CD14-positive monocyte (primary cell): ENCODE data around the gene IVD. TPM values are rescaled to one million over a fixed set of nuclear protein-coding genes. Genes with fewer than 3 reads are reported as not detected.
A peak's percentile ranks its signal among the peaks of the same experiment; 100 is the strongest.

Experiments
- DNase-seq, 3 donors: peaks; one replicate each; pipeline ENCODE4 v3.0.0-alpha.2; 2011 to 2022
- H2AFZ ChIP-seq: 2 replicates; pipeline ENCODE4 v1.6.0; 2012; ENCODE audit warnings: mild to moderate bottlenecking, low read depth, low read length, inconsistent platforms; ENCODE audit not compliant: insufficient read depth, poor library complexity, severe bottlenecking
- H3K27ac ChIP-seq, 2 donors: 1 replicate in 1 of 2; 2 replicates in 1 of 2; pipeline ENCODE4 v1.5.1; 2012 to 2013; ENCODE audit warnings: low read length in 2 of 2, control low read depth in 1 of 2, inconsistent platforms in 1 of 2, low read depth in 1 of 2, mild to moderate bottlenecking in 1 of 2
- H3K27me3 ChIP-seq, 2 donors: one replicate each; pipeline versions ENCODE4 v1.6.0 to v1.6.1; 2011 to 2013; ENCODE audit warnings: low read length in 2 of 2; ENCODE audit not compliant: control insufficient read depth in 2 of 2, insufficient read depth in 2 of 2
- H3K36me3 ChIP-seq, 2 donors: replicated peaks in 1 of 2; 1 replicate in 1 of 2; 2 replicates in 1 of 2; pipeline versions ENCODE4 v1.5.1 to v1.6.1; 2012 to 2013; ENCODE audit warnings: low read length in 2 of 2, control low read depth in 1 of 2, inconsistent platforms in 1 of 2, mild to moderate bottlenecking in 1 of 2; ENCODE audit not compliant: insufficient read depth in 2 of 2, control insufficient read depth in 1 of 2
- H3K4me1 ChIP-seq, 2 donors: 1 replicate in 1 of 2; 2 replicates in 1 of 2; pipeline versions ENCODE4 v1.5.1 to v1.6.1; 2012 to 2013; ENCODE audit warnings: low read length in 2 of 2, control low read depth in 1 of 2, inconsistent platforms in 1 of 2, mild to moderate bottlenecking in 1 of 2, moderate library complexity in 1 of 2; ENCODE audit not compliant: insufficient read depth in 2 of 2, control insufficient read depth in 1 of 2
- H3K4me2 ChIP-seq: replicated peaks from 2 replicates; pipeline ENCODE3; 2012; ENCODE audit warnings: low read length, moderate library complexity, mild to moderate bottlenecking; ENCODE audit not compliant: poor library complexity, severe bottlenecking; ENCODE audit errors: extremely low read depth
- H3K4me3 ChIP-seq, 3 experiments: fragments of 200-600 bp in 1 of 3; sonication (generic) in 1 of 3; replicated peaks in 1 of 3; 1 replicate in 2 of 3; 2 replicates in 1 of 3; pipeline ENCODE4 v1.5.1; 2011 to 2013; ENCODE audit warnings: low read length in 3 of 3, mild to moderate bottlenecking in 3 of 3, control low read depth in 2 of 3, low read depth in 2 of 3, inconsistent platforms in 1 of 3, moderate library complexity in 1 of 3
- H3K79me2 ChIP-seq: 2 replicates; pipeline ENCODE4 v1.6.0; 2012; ENCODE audit warnings: mild to moderate bottlenecking, control low read depth, inconsistent platforms, low read length, moderate library complexity; ENCODE audit not compliant: insufficient read depth
- H3K9ac ChIP-seq: 2 replicates; pipeline ENCODE4 v1.6.0; 2017; ENCODE audit warnings: low read length, mild to moderate bottlenecking; ENCODE audit not compliant: insufficient read depth, poor library complexity, severe bottlenecking
- H3K9me3 ChIP-seq, 2 donors: replicated peaks in 1 of 2; 1 replicate in 1 of 2; 2 replicates in 1 of 2; pipeline versions ENCODE4 v1.5.1 to v1.6.1; 2012 to 2013; ENCODE audit warnings: low read length in 2 of 2, control low read depth in 1 of 2; ENCODE audit not compliant: control insufficient read depth in 1 of 2, insufficient read depth in 1 of 2
- H4K20me1 ChIP-seq: 2 replicates; pipeline ENCODE4 v1.6.0; 2012; ENCODE audit warnings: mild to moderate bottlenecking, low read length, control low read depth, moderate library complexity; ENCODE audit not compliant: insufficient read depth
- H3K27ac Mint-ChIP-seq, 7 donors: one replicate each; pipeline ENCODE4 v1.8.0; 2020; ENCODE audit warnings: mild to moderate bottlenecking in 7 of 7, mixed read lengths in 7 of 7, moderate library complexity in 6 of 7, inconsistent platforms in 2 of 7
- H3K27me3 Mint-ChIP-seq, 3 donors: one replicate each; pipeline ENCODE4 v1.8.0; 2021 to 2022; ENCODE audit warnings: low read depth in 3 of 3, mild to moderate bottlenecking in 3 of 3, mixed read lengths in 3 of 3, moderate library complexity in 3 of 3, inconsistent platforms in 1 of 3
- H3K36me3 Mint-ChIP-seq, 2 donors: one replicate each; pipeline ENCODE4 v1.8.0; 2020; ENCODE audit warnings: mixed read lengths in 2 of 2, inconsistent platforms in 1 of 2, mild to moderate bottlenecking in 1 of 2
- H3K4me1 Mint-ChIP-seq: one replicate; pipeline ENCODE4 v1.8.0; 2020; ENCODE audit warnings: mild to moderate bottlenecking, mixed read lengths
- H3K4me3 Mint-ChIP-seq, 2 donors: one replicate each; pipeline ENCODE4 v1.8.0; 2020; ENCODE audit warnings: mild to moderate bottlenecking in 2 of 2, mixed read lengths in 2 of 2, moderate library complexity in 1 of 2
- H3K9me3 Mint-ChIP-seq, 7 donors: one replicate each; pipeline ENCODE4 v1.8.0; 2020 to 2022; ENCODE audit warnings: mixed read lengths in 7 of 7, mild to moderate bottlenecking in 6 of 7, moderate library complexity in 6 of 7, inconsistent platforms in 2 of 7
- CTCF ChIP-seq: fragments of 200-600 bp; IDR thresholded peaks from one replicate; pipeline ENCODE4 v1.8.0; 2022; ENCODE audit warnings: antibody characterized with exemption, mild to moderate bottlenecking
- WGBS: methylation state at CpG from one replicate; pipeline ENCODE4 v1.1.5; 2013; ENCODE audit warnings: missing lambda C conversion rate; ENCODE audit not compliant: insufficient coverage; 5-methylcytosine and 5-hydroxymethylcytosine counted together
- intact Hi-C, 2 donors: fragments of 100-400 bp; cut with micrococcal nuclease; formaldehyde crosslinking; loops; one replicate each; pipeline versions ENCODE4 v1.15.0 to v1.15.1; 2023
- polyA plus RNA-seq, 3 donors: library from polyadenylated mRNA; depleted of rRNA in 1 of 3; unstranded in 2 of 3; stranded (reverse) in 1 of 3; fragments of 300-500 nt in 2 of 3; fragments of >200 nt in 1 of 3; fragmentation: Illumina TruSeq in 2 of 3; gene quantifications; 1 replicate in 2 of 3; 2 replicates in 1 of 3; pipeline ENCODE4 v1.2.3, GENCODE V29; 2012 to 2021

Gene IVD
- polyA plus RNA-seq, 3 donors: 28.6 to 46.3 (median 31.3) TPM

DNA sequence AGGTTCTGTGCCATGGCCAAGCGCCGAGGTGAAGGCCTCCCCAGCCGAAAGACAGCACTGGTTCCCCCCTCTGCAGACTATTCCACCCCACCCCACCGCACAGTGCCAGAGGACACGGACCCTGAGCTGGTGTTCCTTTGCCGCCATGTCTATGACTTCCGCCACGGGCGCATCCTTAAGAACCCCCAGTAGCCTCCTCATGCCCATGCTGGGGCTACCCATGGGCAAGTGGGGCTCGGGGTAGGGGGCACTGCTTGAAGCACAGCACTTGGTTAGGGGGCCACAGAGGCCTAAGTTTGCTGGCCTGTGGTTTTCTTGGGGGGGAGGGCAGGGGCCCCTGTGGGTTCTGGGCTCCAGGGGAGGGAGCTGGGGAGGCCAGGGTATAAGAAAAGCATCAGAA, 60.3 kb downstream of the IVD start:
- H3K27me3 ChIP-seq: no peaks in the 10 kb centered on the region
- H3K27ac Mint-ChIP-seq: peak overlapping the region in 1 of 7 donors; percentile 84
- no peak overlapping the region for H3K4me3 Mint-ChIP-seq
- no peak for TF ChIP-seq CTCF
- no peak overlapping the region for H3K4me2 ChIP-seq
- H3K9me3 ChIP-seq: no peaks in the 10 kb centered on the region
- peaks cover 0 to 3% (median 0%) of the 10 kb centered on the region in 3 donors for H3K27me3 Mint-ChIP-seq
- DNase-seq: no peak
- H3K36me3 ChIP-seq: peaks cover 32 to 47% of the 10 kb centered on the region in 2 donors
- H3K27ac ChIP-seq: peak overlapping the region in 1 of 2 donors; percentile 48
- H3K4me1 Mint-ChIP-seq: peaks cover 13% of the 10 kb centered on the region
- peaks cover 35 to 61% of the 10 kb centered on the region in 2 donors for H3K36me3 Mint-ChIP-seq
- WGBS: 95% methylated on average over 4 of the region's 10 CpGs
- intact Hi-C loops: no loop called here
- H3K79me2 ChIP-seq: no peaks in the 10 kb centered on the region
- no peak overlapping the region for H3K4me3 ChIP-seq
- H3K9me3 Mint-ChIP-seq: peaks cover 0 to 2% (median 0%) of the 10 kb centered on the region in 7 donors
- peaks cover 6 to 23% of the 10 kb centered on the region in 2 donors for H3K4me1 ChIP-seq
- H4K20me1 ChIP-seq: peaks cover under 1% of the 10 kb centered on the region
- H2AFZ ChIP-seq: no peak overlapping the region
- H3K9ac ChIP-seq: no peak overlapping the region

DNA sequence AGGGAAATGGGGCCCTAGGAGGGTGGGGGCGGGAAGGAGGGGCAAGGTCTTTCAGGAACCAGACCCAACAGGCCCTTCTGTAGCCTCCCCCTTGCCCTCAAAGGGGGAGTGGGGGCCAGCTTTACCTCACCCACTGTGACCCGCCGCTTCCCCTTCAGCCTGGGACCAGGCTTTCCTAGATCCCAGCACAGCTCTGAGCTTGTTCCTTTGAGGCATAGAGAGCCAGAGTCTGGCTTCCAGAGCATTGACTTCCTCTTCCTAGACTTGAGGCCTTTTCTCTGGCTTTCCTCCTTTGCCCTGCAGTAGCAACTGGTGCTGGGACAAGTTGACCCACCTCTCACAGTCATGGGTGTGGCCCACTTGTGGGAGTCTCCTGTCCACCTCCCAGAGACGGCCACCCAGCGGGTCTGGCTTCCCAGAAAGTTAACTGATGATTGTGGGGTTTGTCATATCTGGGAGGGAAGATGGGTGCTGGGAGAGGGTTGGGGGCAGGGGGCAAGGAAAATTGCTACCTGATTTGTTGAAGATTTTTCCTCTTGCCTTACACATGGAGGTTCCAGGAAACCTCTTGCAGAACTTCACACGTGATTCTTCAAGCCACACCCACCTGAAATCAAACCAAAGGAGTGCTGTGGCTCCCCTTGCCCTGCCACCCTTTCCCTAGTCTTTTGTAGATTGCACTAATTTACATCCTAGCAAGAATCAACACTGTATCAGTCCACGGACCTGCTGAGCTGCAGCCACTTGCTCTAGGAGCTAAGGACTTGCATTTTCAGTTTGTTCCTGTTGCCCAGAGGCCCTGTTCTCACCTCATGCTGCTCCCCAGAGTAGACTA, 61.0 kb downstream of the IVD start:
- peak overlapping the region in 5 of 7 donors; percentile 46 to 83 (median 70) for H3K27ac Mint-ChIP-seq
- intact Hi-C loops: no loop called here
- H3K9me3 ChIP-seq: no peaks in the 10 kb centered on the region
- peak overlapping the region in 1 of 2 donors; percentile 11 for H3K27ac ChIP-seq
- peaks cover 6 to 25% of the 10 kb centered on the region in 2 donors for H3K4me1 ChIP-seq
- H3K4me3 Mint-ChIP-seq: no peak overlapping the region
- H3K36me3 ChIP-seq: peaks cover 32 to 45% of the 10 kb centered on the region in 2 donors
- peaks cover 0 to 2% (median 0%) of the 10 kb centered on the region in 7 donors for H3K9me3 Mint-ChIP-seq
- H3K27me3 ChIP-seq: no peaks in the 10 kb centered on the region
- no peak overlapping the region for H3K4me2 ChIP-seq
- peaks cover 0 to 3% (median 2%) of the 10 kb centered on the region in 3 donors for H3K27me3 Mint-ChIP-seq
- no peak overlapping the region for H3K9ac ChIP-seq
- peaks cover 14% of the 10 kb centered on the region for H3K4me1 Mint-ChIP-seq
- no peak overlapping the region for H2AFZ ChIP-seq
- DNase-seq: no peak
- peaks cover under 1% of the 10 kb centered on the region for H3K79me2 ChIP-seq
- peaks cover 34 to 57% of the 10 kb centered on the region in 2 donors for H3K36me3 Mint-ChIP-seq
- 90% methylated on average over 3 of the region's 7 CpGs for WGBS
- no peaks in the 10 kb centered on the region for H4K20me1 ChIP-seq
- H3K4me3 ChIP-seq: no peak overlapping the region
- no peak for TF ChIP-seq CTCF
